ENCODE results near the gene NPAT.
"Not testable (repeated sequence)": the region's sequence is repeated elsewhere in the genome, so short reads cannot be mapped to it uniquely, and the experiment has no call there.

NPAT gene

DNA sequence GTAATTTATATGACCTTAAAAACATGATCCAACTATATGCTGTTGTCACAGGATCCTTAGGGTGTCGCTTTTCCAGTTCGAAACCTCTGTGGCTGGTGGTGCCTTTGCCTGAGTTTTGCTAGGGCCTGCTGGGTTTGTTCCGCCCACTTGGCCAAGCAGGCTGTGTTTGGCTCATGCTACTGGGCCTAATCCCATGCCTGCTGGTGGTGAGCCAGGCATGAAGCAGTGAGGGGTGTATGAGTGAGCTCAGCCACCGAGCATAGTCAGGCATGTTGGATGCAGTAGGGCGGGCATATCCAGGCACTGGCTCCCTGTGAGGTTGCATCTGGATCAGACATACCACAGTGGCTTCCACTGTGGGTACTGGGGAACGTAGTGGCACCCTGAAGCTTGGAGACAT, 16.3 kb downstream of the NPAT start:
- Mint-ChIP-seq H3K36me3 (ENCODE audit: low read depth) (peaks cover 95% of the 10 kb centered on the region), H3K4me3 (no peak overlapping the region), H3K9me3 (peaks cover 17% of the 10 kb centered on the region), H3K4me1 (ENCODE audit: low read depth) (peaks cover 77% of the 10 kb centered on the region), H3K27ac (peak overlapping the region; percentile 37), H3K27me3 (no peaks in the 10 kb centered on the region)
- no peak for DNase-seq

DNA sequence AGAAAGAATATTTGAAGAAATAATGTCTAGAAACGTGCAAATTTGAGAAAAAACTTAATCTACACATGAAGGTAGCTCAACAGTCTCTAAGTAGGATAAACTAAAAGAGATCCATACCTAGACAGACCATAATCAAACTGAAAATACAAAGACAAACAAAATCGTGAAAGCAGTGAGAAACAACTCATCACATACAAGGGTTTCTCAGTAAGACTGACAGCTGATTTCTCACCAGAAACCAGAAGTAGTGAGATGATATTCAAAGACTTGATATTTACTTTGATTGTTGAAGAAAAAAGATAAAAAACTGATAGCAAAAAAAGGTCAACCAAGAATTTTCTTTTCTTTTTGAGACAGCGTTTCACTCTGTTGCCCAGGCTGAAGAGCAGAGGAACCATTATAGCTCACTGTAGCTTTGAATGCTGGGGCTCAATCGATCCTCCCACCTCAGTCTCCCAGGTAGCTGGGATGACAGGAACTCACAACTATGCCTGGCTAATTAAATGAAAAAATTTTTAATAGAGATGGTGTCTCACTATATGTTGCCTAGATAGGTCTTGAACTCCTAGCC, 17.4 kb downstream of the NPAT start:
- H3K27me3 Mint-ChIP-seq: no peaks in the 10 kb centered on the region
- no peak overlapping the region for H3K4me3 Mint-ChIP-seq
- peaks cover 95% of the 10 kb centered on the region for H3K36me3 Mint-ChIP-seq (ENCODE audit: low read depth)
- no peak for DNase-seq
- peaks cover 77% of the 10 kb centered on the region for H3K4me1 Mint-ChIP-seq (ENCODE audit: low read depth)
- peaks cover 17% of the 10 kb centered on the region for H3K9me3 Mint-ChIP-seq
- H3K27ac Mint-ChIP-seq: peak overlapping the region; percentile 64

DNA sequence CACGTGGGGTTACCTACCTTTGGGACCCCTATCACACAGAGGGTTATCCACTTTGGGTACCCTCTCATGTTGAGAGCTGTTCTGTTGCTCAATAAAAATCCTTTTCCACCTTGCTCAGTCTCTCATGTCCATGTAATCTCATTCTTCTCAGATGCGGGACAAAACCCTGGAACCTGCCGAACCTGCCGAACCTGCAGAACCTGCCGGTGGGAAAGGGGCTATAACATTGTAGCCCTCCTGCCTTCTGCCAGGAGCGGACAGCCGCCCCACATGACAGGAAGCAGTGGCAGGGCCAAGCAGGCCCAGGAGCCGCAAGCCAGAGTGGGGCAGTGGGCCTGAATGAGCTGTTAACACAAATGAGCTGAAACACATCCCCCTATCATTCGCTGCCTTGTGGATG, 18.1 kb downstream of the NPAT start:
- Mint-ChIP-seq H3K27me3 (no peaks in the 10 kb centered on the region), H3K4me1 (ENCODE audit: low read depth) (peaks cover 80% of the 10 kb centered on the region), H3K36me3 (ENCODE audit: low read depth) (peaks cover 95% of the 10 kb centered on the region), H3K4me3 (no peak overlapping the region), H3K9me3 (peaks cover 17% of the 10 kb centered on the region), H3K27ac (peak overlapping the region; percentile 64)
- DNase-seq: no peak

DNA sequence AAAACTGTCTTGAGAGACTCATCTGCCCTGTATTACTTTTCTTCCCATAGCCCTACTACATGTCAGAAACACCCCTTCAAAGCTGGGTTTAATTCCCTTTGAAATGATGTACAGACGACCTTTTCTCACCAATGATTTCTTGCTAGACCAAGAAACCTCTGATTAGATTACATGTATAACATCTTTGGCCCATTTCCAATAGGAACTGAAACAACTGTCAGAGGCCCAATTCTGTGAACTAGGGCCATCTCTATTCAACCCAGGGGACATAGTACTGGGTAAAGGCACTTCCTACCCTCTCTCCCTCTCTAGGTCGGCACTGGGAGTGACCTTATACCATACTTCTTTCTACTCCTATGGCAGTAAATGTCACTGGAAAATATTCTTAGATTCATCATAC, 19.4 kb downstream of the NPAT start:
- no peak for DNase-seq
- H3K9me3 Mint-ChIP-seq: peaks cover 17% of the 10 kb centered on the region
- no peak overlapping the region for H3K4me3 Mint-ChIP-seq
- H3K4me1 Mint-ChIP-seq (ENCODE audit: low read depth): peaks cover 84% of the 10 kb centered on the region
- H3K27ac Mint-ChIP-seq: peak overlapping the region; percentile 33
- H3K36me3 Mint-ChIP-seq (ENCODE audit: low read depth): peaks cover 96% of the 10 kb centered on the region
- H3K27me3 Mint-ChIP-seq: no peaks in the 10 kb centered on the region

DNA sequence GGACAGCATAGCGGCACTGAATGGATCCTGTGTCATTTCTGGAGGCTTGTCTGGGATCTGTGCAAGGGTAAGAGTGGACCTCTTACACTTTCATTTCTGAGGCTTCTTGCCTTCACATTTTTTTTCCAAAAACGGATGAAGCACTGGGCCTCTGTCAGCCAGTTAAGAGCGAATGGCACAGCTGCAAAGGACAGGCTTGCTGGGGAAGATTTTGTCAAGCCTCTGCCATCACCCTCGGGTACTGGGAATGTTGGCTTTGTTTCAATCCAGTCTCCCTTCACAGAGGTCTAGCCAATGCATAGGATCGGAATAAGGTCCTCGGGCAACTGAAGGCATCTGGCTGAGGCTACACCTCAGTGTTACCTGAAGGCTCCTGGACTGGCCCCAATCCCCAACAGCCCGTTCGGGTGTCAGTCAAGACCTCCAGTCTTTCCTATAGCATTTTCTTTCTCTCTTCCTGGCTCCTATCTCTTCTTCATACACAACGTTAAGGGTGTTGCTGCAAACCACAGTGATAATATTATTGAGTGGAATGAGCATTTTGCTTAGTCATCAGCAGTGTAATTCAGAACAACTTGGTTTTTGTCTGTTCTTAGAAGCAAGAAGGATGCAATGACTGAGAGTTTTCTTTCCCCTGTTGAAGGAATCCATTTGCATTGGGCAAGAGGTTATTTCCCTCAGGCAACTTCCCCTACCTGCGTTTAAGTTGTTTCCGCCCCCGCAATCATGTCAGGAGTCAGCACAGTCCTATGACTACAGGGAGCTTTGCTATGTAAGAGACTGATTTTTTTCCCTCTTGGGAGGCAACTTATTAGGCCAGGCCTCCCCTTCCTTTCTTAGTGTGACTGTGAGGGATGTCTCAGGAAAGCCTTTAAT, 22.8 kb downstream of the NPAT start:
- H3K4me3 Mint-ChIP-seq: peak overlapping the region; percentile 3
- H3K36me3 Mint-ChIP-seq (ENCODE audit: low read depth): peaks cover 97% of the 10 kb centered on the region

DNA sequence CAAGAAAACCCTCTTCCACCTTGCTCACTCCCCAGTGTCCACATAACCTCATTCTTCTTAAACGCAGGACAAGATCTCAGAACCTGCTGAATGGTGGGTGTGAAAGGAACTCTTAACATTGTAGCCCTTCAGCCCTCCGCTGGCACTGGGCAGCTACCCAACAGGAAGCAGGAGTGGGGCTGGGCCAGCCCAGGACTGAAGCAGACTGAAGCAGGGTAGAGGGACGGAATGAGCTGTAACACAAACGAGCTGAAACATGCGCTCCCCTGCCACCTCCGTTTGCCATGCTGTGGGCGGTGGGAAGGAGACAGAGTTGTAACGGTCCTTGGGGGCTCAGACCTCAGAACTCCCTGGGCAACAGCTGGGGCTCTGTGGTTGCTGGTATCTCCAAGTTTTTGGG, 23.6 kb downstream of the NPAT start:
- H3K4me1 Mint-ChIP-seq (ENCODE audit: low read depth): peaks cover 85% of the 10 kb centered on the region
- H3K4me3 Mint-ChIP-seq: no peak overlapping the region

More for the DNA sequence above, 22.8 kb downstream of the NPAT start:
- Mint-ChIP-seq H3K27ac (peak overlapping the region; percentile 87), H3K4me1 (ENCODE audit: low read depth) (peaks cover 93% of the 10 kb centered on the region), H3K9me3 (peaks cover 8% of the 10 kb centered on the region), H3K27me3 (no peaks in the 10 kb centered on the region)
- peak; percentile 67 for DNase-seq

DNA sequence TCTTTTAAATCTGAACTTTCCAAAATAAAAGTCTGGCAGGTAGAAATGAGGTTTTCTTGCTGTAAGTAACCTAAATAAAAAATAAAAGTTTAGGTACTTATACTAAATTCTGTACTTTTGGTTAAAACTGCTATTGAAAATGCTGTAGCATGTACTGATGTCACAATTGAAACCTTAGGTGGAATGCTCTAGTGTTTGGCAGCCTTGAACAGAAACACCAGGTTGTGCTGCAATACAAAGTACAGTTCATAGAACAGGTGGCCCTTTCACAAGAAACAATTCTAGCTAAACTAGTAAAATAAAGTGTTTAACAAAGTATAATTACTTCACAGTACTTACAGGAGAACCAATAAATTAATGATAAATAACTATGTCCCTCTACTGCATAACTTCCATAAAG, 25.1 kb downstream of the NPAT start:
- H3K4me1 Mint-ChIP-seq (ENCODE audit: low read depth): peaks cover 71% of the 10 kb centered on the region
- no peaks in the 10 kb centered on the region for H3K9me3 Mint-ChIP-seq

More for the DNA sequence above, 23.6 kb downstream of the NPAT start:
- H3K27me3 Mint-ChIP-seq: no peaks in the 10 kb centered on the region
- no peak for DNase-seq
- H3K27ac Mint-ChIP-seq: peak overlapping the region; percentile 87
- peaks cover 1% of the 10 kb centered on the region for H3K9me3 Mint-ChIP-seq
- H3K36me3 Mint-ChIP-seq (ENCODE audit: low read depth): peaks cover 96% of the 10 kb centered on the region

DNA sequence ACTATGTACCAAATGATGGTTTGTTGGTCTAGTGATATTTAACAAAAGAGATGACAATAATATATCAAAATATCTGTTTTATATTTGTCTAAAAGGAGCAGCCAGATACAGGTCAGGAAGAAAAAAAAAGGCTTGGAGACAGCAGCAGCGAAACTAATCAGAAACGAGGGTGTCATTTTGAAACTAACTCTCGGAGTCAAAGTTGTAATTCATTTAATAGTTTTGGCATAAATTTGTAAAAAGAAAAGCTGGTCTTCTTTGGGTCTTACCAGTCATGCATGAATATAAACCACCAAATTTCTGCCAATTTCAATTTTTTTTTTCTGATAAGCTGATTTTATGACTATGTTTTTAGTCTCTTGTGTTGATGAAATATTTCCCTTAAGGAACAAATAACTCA, 25.5 kb downstream of the NPAT start:
- Mint-ChIP-seq H3K9me3 (no peaks in the 10 kb centered on the region), H3K27ac (peak overlapping the region; percentile 87), H3K4me1 (ENCODE audit: low read depth) (peaks cover 66% of the 10 kb centered on the region), H3K4me3 (peak overlapping the region; percentile 27), H3K27me3 (no peaks in the 10 kb centered on the region), H3K36me3 (ENCODE audit: low read depth) (peaks cover 96% of the 10 kb centered on the region)
- DNase-seq: no peak

More for the DNA sequence above, 25.1 kb downstream of the NPAT start:
- Mint-ChIP-seq H3K4me3 (peak overlapping the region; percentile 27), H3K27me3 (no peaks in the 10 kb centered on the region), H3K27ac (peak overlapping the region; percentile 87), H3K36me3 (ENCODE audit: low read depth) (peaks cover 96% of the 10 kb centered on the region)
- no peak for DNase-seq

DNA sequence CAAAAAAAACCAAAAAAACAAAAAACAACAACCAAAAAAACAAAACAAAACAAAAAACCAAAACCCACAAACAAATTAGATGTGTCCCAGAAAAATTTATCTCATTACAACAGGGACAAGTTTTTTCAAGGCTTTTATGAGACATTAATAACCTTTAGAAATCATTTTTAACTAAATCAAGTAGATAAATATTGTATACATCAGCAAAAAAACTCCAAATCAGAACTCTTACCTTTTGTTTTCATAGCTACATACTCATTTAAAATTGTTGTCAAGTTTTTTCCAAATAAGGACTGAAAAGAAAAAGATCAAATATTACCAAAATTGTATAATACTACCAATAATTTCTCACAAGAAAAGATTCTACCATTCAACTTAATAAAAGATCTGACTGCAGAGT, 28.7 kb downstream of the NPAT start:
- no peak overlapping the region for H3K27ac Mint-ChIP-seq
- peaks cover 41% of the 10 kb centered on the region for H3K4me1 Mint-ChIP-seq (ENCODE audit: low read depth)
- peaks cover 90% of the 10 kb centered on the region for H3K36me3 Mint-ChIP-seq (ENCODE audit: low read depth)
- no peak overlapping the region for H3K4me3 Mint-ChIP-seq
- no peaks in the 10 kb centered on the region for H3K9me3 Mint-ChIP-seq
- H3K27me3 Mint-ChIP-seq: no peaks in the 10 kb centered on the region
- DNase-seq: no peak

DNA sequence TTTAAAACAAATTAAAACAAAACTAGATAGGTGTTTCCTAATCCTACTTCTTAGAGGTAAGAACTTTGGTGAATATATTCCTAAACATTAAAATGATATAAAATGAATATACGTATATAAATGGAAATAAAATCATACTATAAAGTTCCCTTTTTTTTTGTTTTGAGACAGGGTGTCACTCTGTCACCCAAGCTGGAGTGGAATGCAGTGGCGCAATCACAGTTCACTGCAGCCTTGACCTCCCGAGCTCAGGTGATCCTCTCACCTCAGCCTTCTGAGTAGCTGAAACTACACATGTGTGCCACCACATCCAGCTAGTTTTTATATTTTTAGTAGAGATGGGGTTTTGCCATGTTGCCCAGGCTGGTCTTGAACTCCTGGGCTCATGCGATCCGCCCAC, 44.9 kb downstream of the NPAT start:
- H3K4me1 Mint-ChIP-seq (ENCODE audit: low read depth): peaks cover 21% of the 10 kb centered on the region
- no peaks in the 10 kb centered on the region for H3K9me3 Mint-ChIP-seq
- peaks cover 92% of the 10 kb centered on the region for H3K36me3 Mint-ChIP-seq (ENCODE audit: low read depth)
- DNase-seq: no peak
- no peaks in the 10 kb centered on the region for H3K27me3 Mint-ChIP-seq
- H3K27ac Mint-ChIP-seq: no peak overlapping the region
- H3K4me3 Mint-ChIP-seq: no peak overlapping the region

DNA sequence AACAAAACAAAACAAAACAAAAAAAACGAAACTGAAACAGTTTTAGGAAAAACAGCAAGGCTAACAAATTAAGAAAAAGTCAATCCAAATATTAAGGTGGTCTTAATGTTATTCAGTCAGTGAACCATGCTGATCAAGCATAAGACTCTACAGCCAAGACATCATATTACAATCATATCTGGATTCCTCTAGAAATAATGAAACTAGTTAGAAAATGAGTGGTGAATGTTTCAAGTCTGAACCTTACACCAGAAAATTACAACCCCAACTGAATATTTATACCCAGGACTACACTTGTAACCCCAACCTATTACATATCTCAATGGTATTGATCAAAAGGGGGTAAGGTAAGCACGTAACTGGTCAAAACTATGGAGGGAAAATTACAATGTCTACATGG, 52.3 kb downstream of the NPAT start:
- Mint-ChIP-seq H3K27me3 (no peaks in the 10 kb centered on the region), H3K36me3 (ENCODE audit: low read depth) (peaks cover 96% of the 10 kb centered on the region), H3K9me3 (no peaks in the 10 kb centered on the region), H3K27ac (peak overlapping the region; percentile 91), H3K4me3 (no peak overlapping the region), H3K4me1 (ENCODE audit: low read depth) (peaks cover 55% of the 10 kb centered on the region)
- DNase-seq: no peak

DNA sequence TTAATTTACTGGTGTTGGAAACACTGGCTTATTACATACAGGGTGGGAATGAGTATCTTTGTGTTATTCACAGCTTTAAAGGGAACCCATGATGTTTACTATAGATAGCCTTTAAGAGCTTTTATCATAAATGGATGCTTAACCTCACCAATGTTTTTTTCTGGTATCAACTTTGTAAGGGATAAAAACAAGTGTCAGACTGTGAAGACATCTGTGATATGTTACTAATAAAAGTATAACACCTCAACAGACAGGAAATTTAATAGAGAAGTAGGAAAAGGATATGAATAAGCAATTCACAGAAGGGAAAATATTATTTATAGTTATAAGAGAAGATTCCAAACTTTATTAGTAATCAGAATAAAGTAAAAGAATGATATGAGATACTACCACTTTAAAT, 54.8 kb downstream of the NPAT start:
- peaks cover 45% of the 10 kb centered on the region for H3K4me1 Mint-ChIP-seq (ENCODE audit: low read depth)
- no peak overlapping the region for H3K4me3 Mint-ChIP-seq
- peak overlapping the region; percentile 91 for H3K27ac Mint-ChIP-seq
- peaks cover 70% of the 10 kb centered on the region for H3K36me3 Mint-ChIP-seq (ENCODE audit: low read depth)
- no peaks in the 10 kb centered on the region for H3K27me3 Mint-ChIP-seq
- no peaks in the 10 kb centered on the region for H3K9me3 Mint-ChIP-seq
- no peak for DNase-seq

DNA sequence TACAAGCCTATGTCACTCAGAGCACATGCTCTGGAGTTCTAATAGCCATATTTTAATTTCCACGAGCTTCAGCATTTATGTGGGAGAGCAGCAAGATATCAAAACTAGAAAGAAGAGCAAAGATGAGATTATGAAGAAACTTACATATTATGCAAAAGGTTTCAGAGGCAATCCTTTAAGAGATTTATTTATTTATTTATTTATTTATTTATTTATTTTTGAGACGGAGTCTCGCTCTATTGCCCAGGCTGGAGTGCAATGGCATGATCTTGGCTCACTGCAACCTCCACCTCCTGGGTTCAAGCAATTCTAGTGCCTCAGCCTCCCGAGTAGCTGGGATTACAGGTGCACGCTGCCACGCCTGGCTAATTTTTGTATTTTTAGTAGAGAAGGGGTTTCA, 59.6 kb downstream of the NPAT start:
- not testable (repeated sequence) for H3K4me3 Mint-ChIP-seq, DNase-seq, H3K9me3 Mint-ChIP-seq, H3K27ac Mint-ChIP-seq, H3K27me3 Mint-ChIP-seq
- peaks cover 22% of the 10 kb centered on the region for H3K36me3 Mint-ChIP-seq (ENCODE audit: low read depth)
- peaks cover 27% of the 10 kb centered on the region for H3K4me1 Mint-ChIP-seq (ENCODE audit: low read depth)

DNA sequence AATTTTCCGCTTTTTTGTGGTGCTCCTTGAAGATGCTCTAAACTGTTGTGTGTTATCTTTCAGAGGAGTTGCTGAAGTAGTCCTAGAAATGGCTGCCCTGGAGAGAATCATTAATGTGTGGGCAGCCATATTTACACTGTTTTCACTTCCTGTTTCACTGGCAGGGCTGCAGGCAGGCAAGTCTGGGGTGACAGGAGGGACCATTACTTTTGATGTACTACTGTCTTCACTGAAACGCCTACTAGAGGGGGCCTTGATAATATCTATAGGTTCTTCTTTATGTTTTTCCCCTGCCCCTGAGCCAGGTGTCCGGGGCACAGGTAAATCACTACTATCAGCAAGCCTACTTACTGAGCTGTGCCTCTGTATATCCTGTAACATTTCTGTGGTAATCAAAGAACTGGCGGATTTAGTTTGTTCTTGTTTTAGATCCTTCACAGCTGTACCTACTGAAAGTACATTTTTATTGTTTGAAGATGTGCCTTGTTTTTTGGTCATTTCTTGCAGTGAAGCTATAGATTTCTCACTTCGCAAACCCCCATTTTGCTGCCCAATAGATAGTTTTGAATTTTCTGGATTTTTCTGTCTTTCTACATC, 61.4 kb downstream of the NPAT start:
- Mint-ChIP-seq H3K4me1 (ENCODE audit: low read depth) (peaks cover 24% of the 10 kb centered on the region), H3K4me3 (no peak overlapping the region), H3K27ac (peak overlapping the region; percentile 82), H3K9me3 (no peaks in the 10 kb centered on the region), H3K27me3 (no peaks in the 10 kb centered on the region), H3K36me3 (ENCODE audit: low read depth) (peaks cover 5% of the 10 kb centered on the region)
- no peak for DNase-seq

DNA sequence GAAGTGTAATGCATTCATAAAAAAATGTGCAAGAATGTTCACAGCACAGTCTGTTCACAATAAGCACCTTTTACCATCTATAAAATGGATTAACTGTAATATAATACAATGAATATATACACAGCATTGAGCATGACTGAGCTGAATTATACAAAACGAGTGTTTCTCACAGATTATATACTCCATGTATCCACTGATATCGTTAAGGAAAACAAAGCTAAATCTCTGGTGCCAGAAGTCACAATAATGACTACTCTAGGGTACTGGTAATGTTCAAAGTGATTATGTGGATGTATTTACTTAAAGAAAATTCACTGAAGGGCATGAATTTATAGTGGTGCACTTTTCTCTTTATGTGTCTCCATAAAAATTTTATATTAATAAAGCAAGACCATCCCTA, 67.8 kb downstream of the NPAT start:
- peaks cover 9% of the 10 kb centered on the region for H3K4me1 Mint-ChIP-seq (ENCODE audit: low read depth)
- no peak overlapping the region for H3K27ac Mint-ChIP-seq
- H3K36me3 Mint-ChIP-seq (ENCODE audit: low read depth): peaks cover 42% of the 10 kb centered on the region
- no peak overlapping the region for H3K4me3 Mint-ChIP-seq
- H3K9me3 Mint-ChIP-seq: no peaks in the 10 kb centered on the region
- DNase-seq: no peak
- no peaks in the 10 kb centered on the region for H3K27me3 Mint-ChIP-seq
